LHCN-M2 (cell line): Measurements from ENCODE around the gene FBXW7. TPM values are rescaled to one million over a fixed set of nuclear protein-coding genes. Genes with fewer than 3 reads are reported as not detected.

Experiments used
- DNase-seq: peaks from one replicate; pipeline ENCODE4 v3.0.0-alpha.2; 2012; ENCODE audit warnings: low read depth
- total RNA-seq: library from RNA; depleted of rRNA; stranded (reverse); fragments of >200 nt; gene quantifications from 2 replicates; pipeline ENCODE4 v1.2.3, GENCODE V29; 2014

The FBXW7 gene
- total RNA-seq, 1 experiment from 2014 or later, result 20.1 TPM

DNA sequence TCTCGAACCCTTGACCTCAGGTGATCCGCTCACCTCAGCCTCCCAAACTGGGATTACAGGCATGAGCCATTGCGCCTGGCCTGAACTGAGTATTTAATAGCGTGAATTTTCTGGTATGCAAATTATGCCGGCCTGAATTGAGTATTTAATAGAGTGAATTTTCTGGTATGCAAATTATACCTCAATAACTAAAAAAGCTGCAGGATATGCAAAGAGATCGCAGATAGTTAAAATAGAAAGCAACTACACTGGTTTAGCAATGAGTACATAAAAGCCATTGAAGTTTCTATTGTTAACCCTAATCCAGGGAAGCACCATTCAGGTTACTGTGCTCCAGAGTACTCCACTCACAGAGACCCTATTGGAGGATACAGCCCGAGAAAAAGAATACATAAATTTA lies 22.8 kb downstream of the FBXW7 start:
- DNase-seq, result no peak

DNA sequence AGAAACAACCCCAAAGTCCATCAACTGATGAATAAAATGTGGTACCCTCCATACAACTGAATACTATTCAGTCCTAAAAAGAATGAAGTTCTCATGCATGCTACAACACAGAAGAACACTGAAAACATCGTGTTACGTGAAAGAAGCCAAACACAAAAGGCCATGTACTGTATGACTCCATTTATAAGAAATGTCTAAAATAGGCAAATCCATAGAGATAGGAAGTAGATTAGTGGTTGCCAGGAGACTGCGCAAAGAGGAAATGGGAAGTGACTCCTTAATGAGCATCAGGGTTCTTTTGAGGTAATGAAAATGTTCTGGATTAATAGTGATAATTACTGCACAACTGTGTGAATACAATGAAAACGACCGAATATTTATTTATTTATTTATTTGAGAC lies 23.4 kb downstream of the FBXW7 start:
- DNase-seq, result no peak

DNA sequence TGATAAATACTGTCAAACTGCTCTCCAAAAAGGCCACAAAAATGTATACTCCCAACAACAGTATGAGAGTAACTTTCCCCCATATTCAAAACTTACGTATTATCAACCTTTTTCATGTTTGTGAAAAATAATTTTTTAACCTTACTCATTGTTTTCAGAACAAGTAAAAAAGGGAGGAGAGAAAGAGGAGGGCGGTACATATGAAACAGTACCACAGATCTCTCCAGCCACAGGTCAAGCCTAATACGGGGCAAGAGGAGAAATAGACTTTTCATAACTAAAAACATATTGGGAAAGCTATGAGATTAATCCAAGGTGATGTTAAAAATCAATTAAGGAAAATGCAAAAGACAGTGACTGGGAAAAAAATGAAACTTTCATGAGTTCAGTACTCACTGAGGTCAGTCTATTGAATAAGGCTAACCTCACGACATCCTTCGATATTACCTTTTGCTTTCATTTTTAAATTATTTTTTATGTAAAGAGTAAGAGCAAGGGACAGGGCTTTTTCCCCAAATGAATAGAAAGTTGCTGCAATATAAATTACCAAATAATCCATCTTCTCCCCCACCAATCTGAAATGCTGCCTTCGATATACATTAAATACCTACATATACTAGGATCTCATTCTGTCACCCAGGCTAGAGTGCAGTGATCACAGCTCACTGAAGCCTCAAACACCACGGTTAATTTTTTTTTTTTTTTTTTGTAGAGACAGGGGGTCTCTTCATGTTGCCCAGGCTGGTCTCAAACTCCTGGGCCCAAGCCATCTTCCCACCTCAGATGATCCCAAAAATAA lies 25.3 kb downstream of the FBXW7 start:
- DNase-seq, result no peak

DNA sequence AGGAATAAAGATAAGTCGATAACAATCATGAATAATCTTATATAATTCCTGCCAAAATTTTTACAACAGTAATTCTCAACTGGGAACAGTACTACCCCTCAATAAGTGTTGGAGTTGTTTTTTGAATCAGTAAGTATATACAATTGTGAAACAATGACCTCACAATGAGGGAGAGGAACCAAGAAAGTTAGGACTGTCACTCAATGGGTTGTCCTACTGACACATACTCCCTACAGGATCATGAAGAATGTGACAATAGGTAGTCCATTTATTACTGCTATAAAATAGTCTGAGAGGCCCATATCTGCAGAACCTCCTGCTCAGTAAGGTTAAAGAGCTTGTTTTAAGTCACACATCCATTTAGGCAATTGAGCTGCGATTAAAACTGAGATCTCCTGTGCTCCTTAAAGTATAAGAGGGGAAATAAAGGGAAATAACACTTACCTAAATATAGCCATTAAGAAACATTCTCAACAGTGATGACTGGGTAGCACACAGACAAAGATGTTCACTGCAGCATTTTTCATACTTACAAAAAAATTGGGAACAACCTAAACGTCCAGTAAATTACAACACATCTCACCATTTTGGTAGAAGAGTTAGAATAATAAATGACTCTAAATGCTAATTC lies 26.2 kb downstream of the FBXW7 start:
- no peak for DNase-seq

DNA sequence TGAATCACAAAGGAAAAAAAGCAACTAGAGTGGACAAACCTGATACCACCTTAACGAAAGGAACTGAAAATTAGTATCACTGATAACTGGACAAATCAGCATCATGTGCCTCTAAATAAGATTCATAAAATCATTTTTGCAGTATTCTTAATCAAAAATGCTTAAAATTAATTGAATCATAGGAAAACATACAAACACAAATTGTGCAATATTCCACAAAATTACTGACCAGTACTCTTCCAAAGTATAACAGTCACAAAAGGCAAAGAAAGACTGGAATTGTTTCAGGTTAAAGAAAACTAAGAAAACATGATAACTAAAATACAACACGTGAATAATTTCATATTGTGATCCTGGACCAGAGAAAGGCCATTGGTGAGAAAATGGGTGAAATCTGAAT lies 27.1 kb downstream of the FBXW7 start:
- no peak for DNase-seq

DNA sequence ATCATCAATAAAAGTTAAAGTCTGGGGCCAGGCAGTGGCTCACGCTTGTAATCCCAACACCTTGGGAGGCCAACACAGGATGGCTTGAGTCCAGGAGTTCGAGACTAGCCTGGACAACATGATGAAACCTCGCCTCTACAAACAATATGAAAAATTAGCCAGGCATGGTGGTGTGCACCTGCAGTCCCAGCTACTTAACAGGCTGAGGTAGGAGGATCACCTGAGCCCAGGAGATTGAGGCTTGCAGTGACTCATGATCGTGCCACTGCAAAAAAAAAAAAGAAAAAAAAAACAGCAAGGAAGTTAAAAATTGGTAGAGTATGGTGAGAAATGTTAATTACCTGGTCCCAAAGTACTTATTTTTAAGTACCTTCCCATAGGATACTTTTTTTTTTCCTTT lies 27.5 kb downstream of the FBXW7 start:
- no peak for DNase-seq

DNA sequence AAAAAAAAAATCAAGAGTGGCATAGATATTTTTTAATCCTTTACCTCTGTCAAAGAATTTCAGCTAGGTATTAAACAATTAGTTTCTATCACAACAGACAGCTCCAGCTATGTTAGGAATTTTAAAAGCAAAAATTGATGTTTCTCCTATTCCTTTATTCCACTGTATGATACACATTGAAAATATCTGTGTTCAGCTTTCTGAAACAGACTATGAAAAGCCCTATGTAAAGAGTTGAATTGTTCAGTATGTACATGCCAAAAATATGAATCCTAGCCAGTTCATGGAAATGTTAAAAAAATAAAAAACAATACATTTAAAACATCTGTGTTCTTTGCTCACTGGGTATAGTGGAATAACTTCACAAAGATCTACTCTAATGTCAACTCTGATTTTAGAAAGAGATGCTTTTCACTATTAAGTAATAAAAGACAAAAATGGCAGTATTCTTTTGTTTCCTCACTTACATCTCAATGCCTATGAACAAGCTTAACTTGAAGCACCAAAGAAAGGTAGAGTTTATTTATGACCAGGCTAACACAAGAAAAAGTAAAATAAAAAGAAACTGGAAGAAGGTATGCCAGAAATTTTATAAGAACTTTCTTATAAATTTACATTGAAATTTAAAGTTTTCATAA lies 32.1 kb downstream of the FBXW7 start:
- no peak for DNase-seq

DNA sequence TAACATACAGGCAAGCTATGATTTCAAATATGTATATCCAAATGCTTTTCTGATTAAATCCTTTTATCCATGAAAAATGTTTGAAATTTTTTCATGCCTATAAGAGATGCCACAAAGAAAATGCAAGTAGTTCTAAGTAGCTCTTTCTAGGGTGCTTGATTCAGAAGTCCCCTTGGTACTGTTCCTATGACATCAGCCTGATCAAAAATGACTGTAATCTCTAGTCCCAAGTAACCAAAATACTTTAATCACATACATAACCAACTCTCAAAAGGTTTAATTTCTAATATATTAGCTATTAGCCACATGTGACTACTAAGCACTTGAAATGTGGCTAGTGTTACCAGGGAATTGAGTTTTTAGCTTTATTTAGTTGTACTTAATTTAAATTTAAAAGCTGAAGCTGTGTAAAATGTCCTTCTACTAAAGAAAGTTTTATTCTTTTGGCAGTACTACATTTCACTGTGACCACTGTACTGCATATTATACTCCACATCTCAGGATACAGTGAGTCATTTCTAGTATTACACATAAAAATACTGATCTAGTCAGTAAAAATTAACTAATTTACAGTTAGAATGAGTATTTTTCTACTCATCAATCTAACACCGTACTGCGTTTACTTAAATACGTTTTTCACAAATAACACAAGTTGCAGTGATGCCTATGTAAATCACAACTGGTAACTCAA lies 33.9 kb downstream of the FBXW7 start:
- DNase-seq, result peak; percentile 20

DNA sequence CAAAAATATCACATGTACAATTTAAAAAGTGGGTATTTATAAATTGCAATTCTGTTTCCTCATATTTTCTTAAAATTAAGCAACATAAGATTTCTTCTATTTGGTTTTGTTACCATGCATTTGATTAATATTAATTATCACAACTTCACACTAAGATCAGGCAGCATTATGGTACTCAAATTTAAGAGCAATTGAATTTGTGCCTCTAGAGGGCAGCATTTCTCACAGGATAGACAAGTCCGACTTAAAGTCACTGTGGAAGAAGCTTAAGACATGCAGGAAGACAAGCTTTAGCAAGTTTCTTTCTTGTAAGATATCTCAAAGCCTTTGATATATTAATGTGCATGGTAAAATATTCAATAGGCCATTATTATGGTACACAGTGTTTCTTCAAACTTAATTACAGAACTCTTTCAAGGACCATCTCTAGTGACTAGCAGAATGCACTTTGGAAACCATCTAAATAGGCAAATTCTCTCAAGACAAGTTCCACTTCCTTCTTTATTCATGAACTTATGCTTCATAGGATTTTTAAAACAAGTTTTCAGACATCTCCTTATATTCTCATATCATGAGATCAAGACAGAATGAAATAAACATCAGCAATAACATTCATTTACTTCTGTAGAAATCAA lies 35.0 kb downstream of the FBXW7 start:
- DNase-seq, result peak; percentile 81

DNA sequence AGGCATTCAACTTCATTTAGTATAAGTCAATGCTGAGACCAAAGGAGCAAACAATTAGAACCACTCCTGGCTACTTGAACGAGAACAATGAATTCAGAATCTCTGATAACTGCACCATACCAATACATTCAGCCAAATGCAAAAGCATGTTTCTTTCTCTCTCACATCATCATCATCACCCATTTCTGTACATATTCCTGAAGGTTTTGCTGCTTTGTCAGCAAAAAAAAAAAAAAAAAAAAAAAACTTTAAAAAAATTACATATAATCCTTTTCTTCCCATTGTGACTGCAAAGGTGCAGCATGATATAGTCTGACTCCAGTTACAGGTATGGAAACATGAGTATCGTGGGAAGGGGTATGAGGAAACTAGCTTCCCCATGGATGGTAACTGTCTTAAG lies 35.6 kb downstream of the FBXW7 start:
- DNase-seq, result no peak

DNA sequence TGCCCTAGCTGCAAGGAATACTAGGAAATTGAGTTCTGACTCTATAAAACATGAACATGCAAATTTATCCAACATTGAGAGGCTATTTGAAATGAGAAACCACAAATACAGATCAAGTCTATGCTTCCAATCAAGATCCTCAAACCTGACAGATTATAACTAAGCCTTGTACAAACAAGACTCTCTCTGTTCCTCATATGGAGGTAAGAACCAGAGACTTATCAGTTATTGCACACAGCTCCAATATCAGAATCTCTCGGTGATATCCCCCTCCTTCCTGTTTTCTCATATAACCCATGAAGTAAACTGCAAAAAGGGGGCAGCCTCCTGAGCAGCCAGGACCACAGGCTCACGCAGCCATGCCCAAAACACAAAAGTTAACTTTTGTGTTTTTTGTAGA lies 36.5 kb downstream of the FBXW7 start:
- DNase-seq, result no peak

DNA sequence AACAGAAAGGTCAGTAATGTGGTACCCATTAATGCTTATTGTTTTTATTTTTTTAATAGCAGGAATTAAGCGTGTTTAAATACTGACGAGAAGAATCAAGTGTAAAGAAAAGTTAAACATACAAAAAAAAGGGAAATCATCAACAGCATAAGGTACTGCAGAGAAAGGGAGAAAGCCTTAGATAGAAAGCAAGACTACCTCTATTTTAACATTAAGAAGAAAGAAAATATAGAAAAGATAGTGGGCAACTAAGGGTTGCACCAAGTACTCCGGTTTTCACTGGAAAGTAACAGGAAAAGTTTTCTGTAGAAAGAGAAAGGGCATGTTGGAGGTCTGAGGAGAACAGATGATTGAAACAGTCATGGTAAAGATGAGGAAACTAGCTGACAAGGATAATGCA lies 41.9 kb downstream of the FBXW7 start:
- DNase-seq, result no peak

DNA sequence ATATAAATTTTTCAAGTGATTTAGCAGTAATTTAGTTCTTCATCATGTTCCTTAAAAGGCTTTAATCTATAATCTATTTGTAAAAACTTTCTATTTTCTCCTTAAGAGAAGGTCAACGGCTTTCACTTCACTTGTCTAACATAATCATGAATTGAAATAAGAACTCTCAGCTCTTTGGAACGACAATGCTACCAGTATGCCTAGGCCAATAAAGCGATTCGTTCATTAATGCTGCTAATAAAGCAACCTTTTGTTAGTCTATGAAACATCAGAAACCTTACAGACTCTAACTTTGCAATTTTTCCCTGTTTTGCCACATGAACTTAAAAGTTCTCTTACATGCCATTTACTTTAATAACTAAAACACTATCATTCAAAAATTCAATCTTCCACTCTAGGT lies 47.6 kb downstream of the FBXW7 start:
- no peak for DNase-seq

DNA sequence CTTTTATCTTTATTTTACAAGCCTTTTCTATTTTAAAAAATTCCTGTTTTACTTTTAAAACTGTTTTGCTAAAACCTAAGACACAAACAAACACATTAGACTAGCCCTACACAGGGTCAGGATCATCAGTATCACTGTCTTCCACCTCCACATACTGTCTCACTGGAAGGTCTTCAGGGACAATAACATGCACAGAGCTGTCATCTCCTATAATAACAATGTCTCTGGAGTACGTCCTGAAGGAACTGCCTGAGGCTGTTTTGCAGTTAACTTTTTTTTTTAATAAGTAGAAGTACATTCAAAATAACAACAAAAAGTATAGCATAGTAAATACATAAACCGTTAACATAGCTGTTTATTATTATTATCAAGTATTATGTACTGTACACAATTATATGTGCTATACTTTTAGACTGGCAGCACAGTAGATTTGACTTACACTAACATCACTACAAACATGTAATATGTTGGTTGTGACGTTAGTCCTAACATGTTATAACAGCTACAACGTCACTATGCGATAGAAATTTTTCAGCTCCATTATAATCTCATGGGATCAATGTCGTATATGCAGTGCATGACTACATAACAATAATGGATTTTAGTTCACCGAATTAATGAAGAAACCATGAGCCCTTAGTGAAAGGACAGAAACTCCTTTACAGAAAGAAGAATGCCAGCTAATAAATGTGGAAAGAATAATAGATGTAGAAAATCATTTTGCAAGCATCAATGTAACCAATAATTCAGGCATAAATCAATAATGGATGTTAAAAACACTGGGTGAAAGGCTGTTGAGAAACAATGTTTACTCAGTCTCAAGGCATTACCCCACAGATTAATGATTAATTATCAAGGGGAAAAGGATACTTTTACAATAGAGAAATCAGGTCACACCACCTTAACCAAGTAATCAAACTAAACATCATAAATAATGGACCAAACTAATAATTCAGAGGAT lies 49.2 kb downstream of the FBXW7 start:
- DNase-seq, result no peak

DNA sequence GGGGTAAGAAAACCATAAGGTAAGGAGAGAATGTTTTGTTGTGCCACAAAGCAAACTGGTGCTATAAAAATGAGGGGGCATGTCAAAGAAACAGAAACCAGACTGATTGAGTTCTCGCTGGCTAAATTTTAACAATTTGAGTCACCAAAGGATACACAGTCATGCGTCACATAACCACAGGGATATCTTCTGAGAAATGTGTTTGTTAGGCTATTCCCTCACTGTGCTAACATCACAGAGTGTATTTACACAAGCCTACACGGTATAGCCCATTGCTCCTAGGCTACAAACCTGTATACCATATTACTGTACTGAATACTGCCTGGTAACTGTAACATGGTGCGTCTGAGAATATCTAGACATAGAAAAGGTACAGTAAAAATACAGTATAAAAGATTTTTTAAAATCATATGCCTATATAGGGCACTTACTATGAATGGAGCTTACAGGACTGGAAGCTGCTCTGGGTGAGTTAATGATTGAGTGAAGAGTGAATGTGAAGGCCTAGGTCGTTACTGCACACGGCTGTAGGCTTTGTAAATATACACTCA lies 50.1 kb downstream of the FBXW7 start:
- DNase-seq, result peak; percentile 87

DNA sequence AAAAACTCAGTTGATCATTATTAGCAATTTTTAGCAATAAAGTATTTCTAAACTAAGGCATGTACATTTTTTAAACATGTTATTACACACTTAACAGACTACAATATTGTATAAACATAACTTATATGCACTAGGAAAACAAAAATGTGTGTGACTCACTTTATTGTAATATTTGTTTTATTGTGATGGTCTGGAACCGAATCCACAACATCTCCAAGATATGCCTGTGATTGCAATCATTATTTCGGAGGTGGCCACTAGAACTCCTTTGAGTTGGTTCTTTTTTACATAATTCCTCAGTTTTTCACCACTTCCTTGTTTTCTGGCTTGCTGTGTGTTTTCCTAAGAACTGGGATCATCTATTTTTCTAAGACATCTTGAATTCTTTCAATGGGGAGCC lies 53.7 kb downstream of the FBXW7 start:
- no peak for DNase-seq

DNA sequence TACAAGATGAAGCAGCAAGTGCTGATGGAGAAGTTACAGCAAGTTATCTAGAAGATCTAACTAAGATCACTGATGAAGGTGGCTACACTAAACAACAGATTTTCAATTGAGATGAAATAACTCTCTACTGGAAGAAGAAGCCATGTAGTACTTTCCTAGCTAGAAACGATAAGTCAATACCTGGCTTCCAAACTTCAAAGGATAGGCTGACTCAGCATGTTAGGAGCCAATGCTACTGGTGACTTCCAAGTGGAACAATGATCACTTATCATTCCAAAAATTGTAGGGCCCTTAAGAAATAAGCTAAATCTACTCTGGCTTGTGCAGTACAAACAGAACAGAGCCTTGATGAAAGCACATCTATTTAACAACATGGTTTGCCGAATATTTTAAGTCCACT lies 55.0 kb downstream of the FBXW7 start:
- no peak for DNase-seq

DNA sequence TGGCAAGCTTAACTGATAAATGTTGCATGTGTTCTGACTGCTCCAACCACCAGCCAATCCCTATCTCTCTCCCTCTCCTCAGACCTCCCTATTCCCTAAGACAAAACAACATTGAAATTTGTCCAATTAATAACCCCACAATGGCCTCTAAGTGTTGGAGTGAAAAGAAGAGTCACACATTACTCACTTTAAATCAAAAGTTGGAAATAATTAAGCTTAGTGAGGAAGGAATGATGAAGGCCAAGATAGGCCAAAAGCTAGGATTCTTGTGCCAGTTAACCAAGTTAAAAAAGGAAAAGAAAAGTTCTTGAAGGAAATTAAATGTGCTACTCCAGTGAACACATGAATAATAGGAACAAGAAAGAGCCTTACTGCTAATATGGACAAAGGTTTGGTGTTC lies 55.6 kb downstream of the FBXW7 start:
- no peak for DNase-seq

DNA sequence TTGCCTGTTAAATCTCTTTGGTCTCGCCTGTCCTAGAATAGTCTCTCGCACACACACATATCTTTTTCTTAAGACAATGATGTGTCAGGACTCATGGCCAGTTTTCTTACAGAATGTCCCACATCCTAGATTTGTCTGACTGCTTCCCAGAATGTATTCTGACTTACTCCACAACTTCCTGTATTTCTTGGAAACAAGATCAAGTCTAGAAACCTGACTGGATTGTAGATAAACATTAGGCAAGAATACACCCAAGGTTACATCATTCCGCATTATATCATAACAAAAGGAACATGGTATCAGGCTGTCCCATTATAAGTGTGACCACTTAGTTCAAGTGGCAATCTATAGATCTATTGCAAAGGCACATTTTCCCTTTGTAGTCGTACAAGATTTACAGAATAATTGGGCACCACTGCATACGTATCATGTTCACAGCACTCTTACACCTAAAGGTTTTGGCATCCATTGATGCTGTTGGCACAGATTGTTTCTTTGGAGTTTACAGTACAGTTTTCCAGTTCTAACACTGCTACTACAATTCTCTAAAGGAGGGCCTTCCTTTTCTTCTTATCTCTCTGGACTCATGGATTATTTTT lies 56.4 kb downstream of the FBXW7 start:
- DNase-seq, result peak; percentile 31
